GM23338 (cell line): ENCODE results near the gene PIAS4. TPM values are rescaled to one million over a fixed set of nuclear protein-coding genes. Genes with fewer than 3 reads are reported as not detected.

ENCODE experiments used
- ATAC-seq: fragments of 200-7000 bp; cut with Tn5 transposase; 3 replicates; pipeline ENCODE4 v1.9.1; 2020
- DNase-seq: peaks from one replicate; pipeline ENCODE4 v3.0.0-alpha.2; 2015; ENCODE audit warnings: low spot score
- H2AFZ ChIP-seq: fragments of 200-600 bp; sonication (generic); 2 replicates; pipeline ENCODE4 v1.8.0; 2016; ENCODE audit warnings: antibody characterized with exemption, mild to moderate bottlenecking, moderate library complexity
- H3F3A ChIP-seq: fragments of 200-600 bp; sonication (generic); replicated peaks from 2 replicates; pipeline ENCODE4 v1.8.0; 2017; ENCODE audit warnings: antibody characterized with exemption, mixed run types, low read depth
- H3K27ac ChIP-seq: fragments of 200-600 bp; sonication (generic); 2 replicates; pipeline ENCODE4 v1.6.1; 2016; ENCODE audit warnings: low read depth
- H3K27me3 ChIP-seq: fragments of 200-600 bp; sonication (generic); 2 replicates; pipeline ENCODE4 v1.8.0; 2016; ENCODE audit warnings: mild to moderate bottlenecking, mixed run types, moderate library complexity; ENCODE audit not compliant: insufficient read depth
- H3K36me3 ChIP-seq: fragments of 200-600 bp; sonication (generic); 2 replicates; pipeline ENCODE4 v1.8.0; 2016; ENCODE audit warnings: mild to moderate bottlenecking; ENCODE audit not compliant: insufficient read depth
- H3K4me1 ChIP-seq: fragments of 200-600 bp; sonication (generic); 2 replicates; pipeline ENCODE4 v1.8.0; 2016; ENCODE audit warnings: mild to moderate bottlenecking, moderate library complexity; ENCODE audit not compliant: insufficient read depth
- H3K4me2 ChIP-seq: fragments of 200-600 bp; sonication (generic); 2 replicates; pipeline ENCODE4 v1.7.1; 2017; ENCODE audit warnings: mixed run types
- H3K4me3 ChIP-seq: fragments of 200-600 bp; sonication (generic); 2 replicates; pipeline ENCODE4 v1.6.1; 2016; ENCODE audit warnings: mixed run types
- H3K79me2 ChIP-seq: fragments of 200-600 bp; sonication (generic); replicated peaks from 2 replicates; pipeline ENCODE4 v1.8.0; 2017; ENCODE audit warnings: mild to moderate bottlenecking; ENCODE audit not compliant: insufficient read depth
- H3K9me2 ChIP-seq: fragments of 200-600 bp; sonication (generic); 2 replicates; pipeline ENCODE4 v1.8.0; 2017; ENCODE audit not compliant: insufficient read depth
- H4K20me1 ChIP-seq: fragments of 200-600 bp; sonication (generic); replicated peaks from 2 replicates; pipeline ENCODE4 v1.8.0; 2017; ENCODE audit warnings: mild to moderate bottlenecking; ENCODE audit not compliant: insufficient read depth
- H3K27ac Mint-ChIP-seq: 2 replicates; pipeline ENCODE4 v1.8.0; 2020; ENCODE audit warnings: inconsistent platforms, mild to moderate bottlenecking, moderate library complexity, mixed read lengths
- H3K27me3 Mint-ChIP-seq: 3 replicates; pipeline ENCODE4 v1.8.0; 2022; ENCODE audit warnings: low read depth, mild to moderate bottlenecking, moderate library complexity, mixed read lengths, inconsistent platforms; ENCODE audit not compliant: insufficient read depth, poor library complexity
- H3K36me3 Mint-ChIP-seq: 3 replicates; pipeline ENCODE4 v1.8.0; 2021; ENCODE audit warnings: low read depth, mild to moderate bottlenecking, inconsistent platforms, moderate library complexity, mixed read lengths
- H3K4me1 Mint-ChIP-seq: 3 replicates; pipeline ENCODE4 v1.8.0; 2020; ENCODE audit warnings: mild to moderate bottlenecking, inconsistent platforms, mixed read lengths
- H3K4me3 Mint-ChIP-seq: 3 replicates; pipeline ENCODE4 v1.8.0; 2021; ENCODE audit warnings: moderate library complexity, mild to moderate bottlenecking, inconsistent platforms, mixed read lengths
- H3K9me3 Mint-ChIP-seq: 3 replicates; pipeline ENCODE4 v1.8.0; 2020; ENCODE audit warnings: moderate library complexity, mild to moderate bottlenecking, inconsistent platforms, mixed read lengths
- CREB1 ChIP-seq: fragments of 250-450 bp; sonication (Bioruptor Pico); IDR thresholded peaks from 2 replicates; pipeline ENCODE4 v1.5.0; 2020; ENCODE audit warnings: low read depth, mild to moderate bottlenecking, moderate library complexity
- EZH2 ChIP-seq: fragments of 200-600 bp; sonication (generic); IDR thresholded peaks from one replicate; pipeline ENCODE4 v1.8.0; 2017; ENCODE audit warnings: antibody characterized with exemption, mild to moderate bottlenecking, low read depth; ENCODE audit not compliant: unreplicated experiment
- EZH2phosphoT487 ChIP-seq: fragments of 200-600 bp; sonication (generic); IDR thresholded peaks from one replicate; pipeline ENCODE4 v1.8.1; 2018; ENCODE audit warnings: antibody characterized with exemption; ENCODE audit not compliant: unreplicated experiment
- JUNB ChIP-seq: IDR thresholded peaks from one replicate; pipeline ENCODE4 v1.6.1; 2016; ENCODE audit warnings: antibody characterized with exemption; ENCODE audit not compliant: unreplicated experiment
- NANOG ChIP-seq: IDR thresholded peaks from 2 replicates; pipeline ENCODE4 v1.6.1; 2016; ENCODE audit warnings: antibody characterized with exemption, borderline replicate concordance
- POLR2AphosphoS5 ChIP-seq: IDR thresholded peaks from 2 replicates; pipeline ENCODE4 v1.6.1; 2016; ENCODE audit warnings: antibody characterized with exemption, low read depth
- REST ChIP-seq: IDR thresholded peaks from one replicate; pipeline ENCODE4 v1.6.1; 2018; ENCODE audit warnings: antibody characterized with exemption; ENCODE audit not compliant: unreplicated experiment
- STAT1 ChIP-seq: IDR thresholded peaks from one replicate; pipeline ENCODE4 v1.6.1; 2016; ENCODE audit warnings: antibody characterized with exemption; ENCODE audit not compliant: unreplicated experiment
- ZNF114 ChIP-seq: fragments of 250-450 bp; sonication (Bioruptor Pico); IDR thresholded peaks from 2 replicates; pipeline ENCODE4 v1.5.0; 2020; ENCODE audit warnings: mild to moderate bottlenecking, moderate library complexity
- ZNF331 ChIP-seq: fragments of 250-450 bp; sonication (Bioruptor Pico); IDR thresholded peaks from 2 replicates; pipeline ENCODE4 v1.5.0; 2020; ENCODE audit warnings: low read depth, mild to moderate bottlenecking, moderate library complexity
- polyA plus RNA-seq: library from polyadenylated mRNA; unstranded; fragments of >200 nt; fragmentation: Nextera tagmentation; extraction: Ambion mirVana; gene quantifications from 2 replicates; pipeline ENCODE4 v1.2.1, GENCODE V29; 2016
- total RNA-seq: library from RNA; depleted of rRNA; stranded (reverse); fragments of >200 nt; shearing (Covaris generic); gene quantifications from 2 replicates; pipeline ENCODE4 v1.2.3, GENCODE V29; 2014
- TF ChIP-seq, protein P1 (sequence below), 2 experiments: fragments of 200-600 bp in 1 of 2; sonication (generic) in 1 of 2; conservative IDR thresholded peaks; 2 replicates each; pipeline versions ENCODE4 v1.5.1 to v1.6.1; 2016 to 2017; ENCODE audit warnings: antibody characterized with exemption in 2 of 2, low read depth in 2 of 2, mild to moderate bottlenecking in 2 of 2, moderate library complexity in 1 of 2
- TF ChIP-seq, protein P2 (sequence below): IDR thresholded peaks from 2 replicates; pipeline ENCODE4 v1.6.1; 2016; ENCODE audit warnings: antibody characterized with exemption

Gene PIAS4
- total and polyA plus RNA-seq, 2 experiments from 2014 or later: 17.0 to 48.4 TPM

DNA sequence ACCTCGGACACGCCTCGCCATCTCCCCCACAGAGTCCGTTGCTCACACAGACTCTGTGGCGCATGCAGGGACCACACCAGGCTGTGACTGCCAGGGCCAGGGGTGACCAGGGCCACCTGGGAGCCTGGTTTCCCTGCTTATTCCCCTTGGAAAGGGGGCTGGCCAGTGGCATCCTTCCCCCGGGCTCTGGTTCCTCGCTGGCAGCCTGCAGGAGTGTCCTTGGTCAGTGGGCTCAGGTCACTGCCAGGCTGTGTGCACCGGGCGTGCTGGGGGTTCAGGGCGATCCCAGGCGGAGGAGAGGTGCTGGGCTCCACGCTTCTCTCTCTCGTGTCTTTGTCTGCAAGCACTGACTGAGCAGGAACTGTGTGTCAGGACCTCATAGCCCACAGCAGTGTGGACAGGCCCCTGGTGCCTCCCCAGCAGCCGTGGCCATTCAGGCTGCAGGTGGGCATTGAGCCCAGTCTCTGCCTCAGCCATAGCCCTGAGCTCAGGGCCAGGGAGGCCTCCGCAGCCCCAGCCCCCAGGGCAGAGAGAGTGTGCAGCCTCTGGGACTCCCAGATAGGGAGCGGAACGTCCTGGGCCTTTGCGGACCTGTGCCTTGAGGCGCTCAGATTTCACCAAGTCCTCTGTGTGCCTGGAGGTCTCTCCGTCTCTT, 6.5 kb downstream of the PIAS4 start:
- Mint-ChIP-seq H3K9me3 (no peaks in the 10 kb centered on the region), H3K4me1 (peaks cover 11% of the 10 kb centered on the region), H3K4me3 (no peak overlapping the region), H3K27me3 (peaks cover 7% of the 10 kb centered on the region), H3K36me3 (peaks cover 9% of the 10 kb centered on the region), H3K27ac (no peak overlapping the region)
- H3K9me2 ChIP-seq: no peaks in the 10 kb centered on the region
- H2AFZ ChIP-seq: no peak overlapping the region
- peaks cover 3% of the 10 kb centered on the region; the same call in 1 of the 2 replicates for H3K36me3 ChIP-seq
- peaks cover 7% of the 10 kb centered on the region; the same call in 1 of the 2 replicates for H3K4me1 ChIP-seq
- H4K20me1 ChIP-seq: peaks cover 7% of the 10 kb centered on the region
- H3K27ac ChIP-seq: no peak overlapping the region
- peaks cover 1% of the 10 kb centered on the region; the same call in 1 of the 2 replicates for H3F3A ChIP-seq
- no peaks in the 10 kb centered on the region for H3K27me3 ChIP-seq
- H3K4me2 ChIP-seq: no peak overlapping the region
- TF ChIP-seq REST (no peak), JUNB (no peak), STAT1 (no peak), EZH2 (no peak)
- DNase-seq (no peak), ATAC-seq (no peak)
- H3K79me2 ChIP-seq: peaks cover 59% of the 10 kb centered on the region
- H3K4me3 ChIP-seq: no peak overlapping the region

DNA sequence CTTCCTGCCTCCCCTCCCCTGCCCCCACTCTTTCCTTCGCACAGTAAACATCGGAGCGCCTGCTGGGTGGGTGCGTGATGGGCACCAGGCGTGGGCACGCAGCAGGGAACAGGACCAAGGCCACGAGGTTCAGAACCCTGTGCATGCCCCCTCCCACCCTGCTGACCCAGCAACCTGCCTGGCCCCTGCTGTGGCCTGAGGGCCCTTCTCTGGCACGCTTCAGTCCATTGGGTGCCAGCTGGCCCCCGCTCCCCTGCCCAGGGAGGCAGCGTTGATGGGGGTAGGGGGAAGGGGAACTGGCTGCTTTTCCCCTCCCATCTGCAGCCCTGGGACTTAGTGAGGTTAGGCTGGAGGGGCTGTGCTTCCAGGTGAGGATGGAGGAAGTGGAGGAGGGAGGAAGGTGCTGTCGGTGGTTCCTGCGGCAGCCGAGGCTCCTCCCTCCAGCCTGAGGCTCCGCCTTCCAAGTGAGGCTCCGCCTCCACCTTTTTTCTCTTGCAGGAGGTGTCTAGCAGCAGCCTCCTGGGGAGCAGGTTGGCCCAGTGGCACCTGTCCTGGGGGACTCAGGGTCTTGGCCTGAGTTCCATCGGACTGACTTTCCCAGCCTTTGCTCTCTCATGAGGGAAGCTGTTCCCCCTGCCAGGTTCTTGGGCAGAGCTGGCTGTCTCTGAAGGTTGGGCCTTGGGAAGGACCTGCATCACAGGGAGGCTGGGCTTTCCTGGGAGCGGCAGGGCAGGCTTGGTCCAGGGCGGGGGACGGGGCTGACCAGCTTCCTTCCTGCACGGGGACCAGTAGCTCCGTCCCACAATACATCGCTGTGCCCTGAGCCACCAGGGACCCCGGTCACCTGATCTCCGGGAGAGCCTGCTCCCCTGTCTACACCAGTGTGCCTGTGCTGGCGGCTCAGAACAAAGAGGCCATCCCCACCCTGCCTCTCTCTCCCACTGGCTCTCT, 7.3 kb downstream of the PIAS4 start:
- H3K79me2 ChIP-seq: peaks cover 52% of the 10 kb centered on the region
- H3K4me2 ChIP-seq: no peak overlapping the region
- no peaks in the 10 kb centered on the region for H3F3A ChIP-seq
- Mint-ChIP-seq H3K4me1 (peaks cover 3% of the 10 kb centered on the region; the same call in 2 of the 3 replicates), H3K36me3 (peaks cover 9% of the 10 kb centered on the region), H3K4me3 (no peak overlapping the region), H3K9me3 (no peaks in the 10 kb centered on the region), H3K27ac (no peak overlapping the region), H3K27me3 (peaks cover 5% of the 10 kb centered on the region)
- no peaks in the 10 kb centered on the region; the same call in 1 of the 2 replicates for H3K4me1 ChIP-seq
- no peaks in the 10 kb centered on the region for H3K9me2 ChIP-seq
- no peaks in the 10 kb centered on the region; the same call in 1 of the 2 replicates for H4K20me1 ChIP-seq
- peaks cover 3% of the 10 kb centered on the region; the same call in 1 of the 2 replicates for H3K36me3 ChIP-seq
- no peak overlapping the region for H3K4me3 ChIP-seq
- peak; percentile 78 for ATAC-seq
- peak; percentile 70 for DNase-seq
- no peak overlapping the region for H3K27ac ChIP-seq
- TF ChIP-seq ZNF114 (CRISPR knock-in tag) (no peak), NANOG (no peak), EZH2phosphoT487 (no peak), CREB1 (CRISPR knock-in tag) (no peak), POLR2AphosphoS5 (no peak), STAT1 (no peak), ZNF331 (CRISPR knock-in tag) (no peak)
- TF ChIP-seq, protein P1, sequence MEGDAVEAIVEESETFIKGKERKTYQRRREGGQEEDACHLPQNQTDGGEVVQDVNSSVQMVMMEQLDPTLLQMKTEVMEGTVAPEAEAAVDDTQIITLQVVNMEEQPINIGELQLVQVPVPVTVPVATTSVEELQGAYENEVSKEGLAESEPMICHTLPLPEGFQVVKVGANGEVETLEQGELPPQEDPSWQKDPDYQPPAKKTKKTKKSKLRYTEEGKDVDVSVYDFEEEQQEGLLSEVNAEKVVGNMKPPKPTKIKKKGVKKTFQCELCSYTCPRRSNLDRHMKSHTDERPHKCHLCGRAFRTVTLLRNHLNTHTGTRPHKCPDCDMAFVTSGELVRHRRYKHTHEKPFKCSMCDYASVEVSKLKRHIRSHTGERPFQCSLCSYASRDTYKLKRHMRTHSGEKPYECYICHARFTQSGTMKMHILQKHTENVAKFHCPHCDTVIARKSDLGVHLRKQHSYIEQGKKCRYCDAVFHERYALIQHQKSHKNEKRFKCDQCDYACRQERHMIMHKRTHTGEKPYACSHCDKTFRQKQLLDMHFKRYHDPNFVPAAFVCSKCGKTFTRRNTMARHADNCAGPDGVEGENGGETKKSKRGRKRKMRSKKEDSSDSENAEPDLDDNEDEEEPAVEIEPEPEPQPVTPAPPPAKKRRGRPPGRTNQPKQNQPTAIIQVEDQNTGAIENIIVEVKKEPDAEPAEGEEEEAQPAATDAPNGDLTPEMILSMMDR (conservative IDR thresholded peaks at IDR 0.05; ENCODE audit: low read depth in 2 of 2): no peak
- TF ChIP-seq, protein P2, sequence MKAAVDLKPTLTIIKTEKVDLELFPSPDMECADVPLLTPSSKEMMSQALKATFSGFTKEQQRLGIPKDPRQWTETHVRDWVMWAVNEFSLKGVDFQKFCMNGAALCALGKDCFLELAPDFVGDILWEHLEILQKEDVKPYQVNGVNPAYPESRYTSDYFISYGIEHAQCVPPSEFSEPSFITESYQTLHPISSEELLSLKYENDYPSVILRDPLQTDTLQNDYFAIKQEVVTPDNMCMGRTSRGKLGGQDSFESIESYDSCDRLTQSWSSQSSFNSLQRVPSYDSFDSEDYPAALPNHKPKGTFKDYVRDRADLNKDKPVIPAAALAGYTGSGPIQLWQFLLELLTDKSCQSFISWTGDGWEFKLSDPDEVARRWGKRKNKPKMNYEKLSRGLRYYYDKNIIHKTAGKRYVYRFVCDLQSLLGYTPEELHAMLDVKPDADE: no peak
- no peak overlapping the region for H2AFZ ChIP-seq
- no peaks in the 10 kb centered on the region for H3K27me3 ChIP-seq
